A549 (cell line): ENCODE results near the gene NDUFB11. TPM values are rescaled to one million over a fixed set of nuclear protein-coding genes. Genes with fewer than 3 reads are reported as not detected.

Experiments used
- ATAC-seq, 2 experiments: fragments of 200-7000 bp in 1 of 2; fragments of >200 bp in 1 of 2; cut with Nextera tagmentation in 1 of 2; cut with Tn5 transposase in 1 of 2; 3 replicates each; pipeline versions ENCODE4 v1.8.0 to v1.9.1; 2018 to 2020; ENCODE audit warnings: mild to moderate bottlenecking in 1 of 2, moderate library complexity in 1 of 2
- CTCF ChIA-PET: fragments of 300-600 bp; sonication (Branson Sonifier 250); formaldehyde crosslinking; extraction: SDS; loops from one replicate; lab custom pipeline; 2021; ENCODE audit warnings: antibody characterized with exemption, inconsistent platforms; lab: Yijun Ruan, JAX
- POLR2A ChIA-PET: fragments of 350-600 bp; formaldehyde crosslinking; extraction: SDS; loops from one replicate; lab custom pipeline; 2021; ENCODE audit warnings: antibody characterized with exemption, inconsistent platforms; lab: Yijun Ruan, JAX
- DNase-seq, 2 experiments: peaks; one replicate each; pipeline versions ENCODE4 v3.0.0 to v3.0.0-alpha.2; 2011 to 2016; ENCODE audit warnings: low read depth in 1 of 2, low spot score in 1 of 2
- FAIRE-seq: peaks from 2 replicates; lab custom pipeline; 2011; peaks lifted over from hg19 to GRCh38; lab: Jason Lieb, UNC
- H3K27ac ChIP-seq, 2 experiments: fragments of >200 bp; sonication (Bioruptor Twin); formaldehyde crosslinking; 3 replicates each; pipeline ENCODE4 v1.5.1; 2016 to 2017
- H3K4me1 ChIP-seq: fragments of >200 bp; sonication (Bioruptor Twin); formaldehyde crosslinking; 3 replicates; pipeline ENCODE4 v1.6.1; 2016
- H3K4me2 ChIP-seq: fragments of >200 bp; sonication (Bioruptor Twin); formaldehyde crosslinking; 3 replicates; pipeline ENCODE4 v1.6.1; 2016
- H3K4me3 ChIP-seq: fragments of >200 bp; sonication (Bioruptor Twin); formaldehyde crosslinking; 3 replicates; pipeline ENCODE4 v1.5.1; 2016
- H3K9me3 ChIP-seq: fragments of >200 bp; sonication (Bioruptor Twin); formaldehyde crosslinking; 3 replicates; pipeline ENCODE4 v1.6.1; 2016
- ATOH8 ChIP-seq: fragments of 250-450 bp; sonication (Bioruptor Pico); IDR thresholded peaks from 2 replicates; pipeline ENCODE4 v1.5.0; 2020; ENCODE audit warnings: low read depth, mild to moderate bottlenecking, moderate library complexity
- CBX2 ChIP-seq: fragments of 200-600 bp; sonication (generic); IDR thresholded peaks from 2 replicates; pipeline ENCODE4 v1.6.1; 2016; ENCODE audit warnings: low read depth, mild to moderate bottlenecking, borderline replicate concordance
- CBX8 ChIP-seq: fragments of 200-600 bp; sonication (generic); IDR thresholded peaks from 2 replicates; pipeline ENCODE4 v1.6.1; 2016
- CEBPB ChIP-seq, 2 experiments: fragments of >200 bp in 1 of 2; sonication (Bioruptor Twin) in 1 of 2; formaldehyde crosslinking in 1 of 2; IDR thresholded peaks; 2 replicates each; pipeline ENCODE4 v1.6.1; 2012 to 2016
- EHMT2 ChIP-seq: fragments of 200-600 bp; sonication (generic); IDR thresholded peaks from 2 replicates; pipeline ENCODE4 v1.6.1; 2016; ENCODE audit warnings: antibody characterized with exemption, low read depth, mild to moderate bottlenecking, moderate library complexity
- ELK1 ChIP-seq: fragments of 150-350 bp; IDR thresholded peaks from 2 replicates; pipeline ENCODE4 v1.6.1; 2014; ENCODE audit warnings: low read depth, mild to moderate bottlenecking, low read length
- FOSB ChIP-seq: fragments of 250-450 bp; sonication (Bioruptor Pico); IDR thresholded peaks from 2 replicates; pipeline ENCODE4 v1.5.0; 2020; ENCODE audit warnings: mild to moderate bottlenecking, moderate library complexity
- FOSL2 ChIP-seq, 2 experiments: fragments of 450-650 bp in 1 of 2; fragments of >200 bp in 1 of 2; sonication (Bioruptor Twin) in 1 of 2; formaldehyde crosslinking; IDR thresholded peaks; 2 replicates each; pipeline versions ENCODE4 v1.5.0 to v1.6.1; 2016 to 2020; ENCODE audit warnings: mild to moderate bottlenecking in 1 of 2, moderate library complexity in 1 of 2
- FOXS1 ChIP-seq: fragments of 250-450 bp; sonication (Bioruptor Pico); IDR thresholded peaks from 2 replicates; pipeline ENCODE4 v1.5.0; 2020; ENCODE audit warnings: mild to moderate bottlenecking, moderate library complexity
- GATA3 ChIP-seq: IDR thresholded peaks from 2 replicates; pipeline ENCODE4 v1.6.1; 2012; ENCODE audit warnings: borderline replicate concordance
- HES2 ChIP-seq: fragments of >200 bp; sonication (Bioruptor Twin); formaldehyde crosslinking; IDR thresholded peaks from 2 replicates; pipeline ENCODE4 v1.6.1; 2016
- HOXA7 ChIP-seq: fragments of 250-450 bp; sonication (Bioruptor Pico); IDR thresholded peaks from 2 replicates; pipeline ENCODE4 v1.5.0; 2020; ENCODE audit warnings: mild to moderate bottlenecking, moderate library complexity
- JUNB ChIP-seq: fragments of >200 bp; sonication (Bioruptor Twin); formaldehyde crosslinking; IDR thresholded peaks from 2 replicates; pipeline ENCODE4 v1.6.1; 2016
- MAX ChIP-seq: IDR thresholded peaks from 2 replicates; pipeline ENCODE4 v1.6.1; 2012
- MYC ChIP-seq: IDR thresholded peaks from 2 replicates; pipeline ENCODE4 v1.6.1; 2012; ENCODE audit warnings: mild to moderate bottlenecking, inconsistent platforms, low read length, improper control_type of control experiment, borderline replicate concordance
- NPAS2 ChIP-seq: fragments of 250-450 bp; sonication (Bioruptor Pico); IDR thresholded peaks from 2 replicates; pipeline ENCODE4 v1.8.0; 2022; ENCODE audit warnings: mild to moderate bottlenecking, moderate library complexity, borderline replicate concordance
- NR3C1 ChIP-seq: fragments of >200 bp; sonication (Bioruptor Twin); formaldehyde crosslinking; IDR thresholded peaks from 3 replicates; pipeline ENCODE4 v1.6.1; 2017
- PHF8 ChIP-seq: fragments of 200-600 bp; sonication (generic); IDR thresholded peaks from 2 replicates; pipeline ENCODE4 v1.6.1; 2016; ENCODE audit warnings: low read depth, mild to moderate bottlenecking, antibody characterized with exemption, moderate library complexity, borderline replicate concordance
- POLR2A ChIP-seq: IDR thresholded peaks from 2 replicates; pipeline ENCODE4 v1.6.1; 2012; ENCODE audit warnings: mild to moderate bottlenecking, low read length
- POLR2AphosphoS2 ChIP-seq: conservative IDR thresholded peaks from 2 replicates; pipeline ENCODE4 v1.6.1; 2012; ENCODE audit warnings: low read length, improper control_type of control experiment, inconsistent platforms
- RAD21 ChIP-seq, 2 experiments: fragments of >200 bp in 1 of 2; sonication (Bioruptor Twin) in 1 of 2; formaldehyde crosslinking in 1 of 2; IDR thresholded peaks in 1 of 2; conservative IDR thresholded peaks in 1 of 2; 2 replicates in 1 of 2; 3 replicates in 1 of 2; pipeline ENCODE4 v1.6.1; 2012 to 2018; ENCODE audit warnings: inconsistent platforms in 1 of 2
- RFX5 ChIP-seq: fragments of 450-650 bp; IDR thresholded peaks from 2 replicates; pipeline ENCODE4 v1.7.1; 2014; ENCODE audit warnings: antibody characterized with exemption, mild to moderate bottlenecking, moderate library complexity
- SREBF2 ChIP-seq: fragments of 450-650 bp; IDR thresholded peaks from 2 replicates; pipeline ENCODE4 v1.6.1; 2014; ENCODE audit warnings: mild to moderate bottlenecking, moderate library complexity
- TFCP2L1 ChIP-seq: fragments of 250-450 bp; sonication (Bioruptor Pico); IDR thresholded peaks from 2 replicates; pipeline ENCODE4 v1.5.0; 2021; ENCODE audit warnings: mild to moderate bottlenecking
- ZFP36 ChIP-seq: fragments of 450-650 bp; IDR thresholded peaks from 2 replicates; pipeline ENCODE4 v1.6.1; 2014; ENCODE audit warnings: borderline replicate concordance; ENCODE audit not compliant: partially characterized antibody
- ZNF302 ChIP-seq: fragments of 250-450 bp; sonication (Bioruptor Pico); IDR thresholded peaks from 2 replicates; pipeline ENCODE4 v1.9.0; 2021; ENCODE audit warnings: inconsistent platforms, mild to moderate bottlenecking, moderate library complexity
- WGBS: methylation state at CpG from one replicate; pipeline ENCODE4 v1.1.6; 2017; ENCODE audit errors: missing lambda C conversion rate; 5-methylcytosine and 5-hydroxymethylcytosine counted together
- polyA plus RNA-seq, 4 experiments: library from polyadenylated mRNA; depleted of rRNA in 3 of 4; stranded (reverse); fragments of >200 nt; fragmentation: RNase III in 1 of 4; extraction: RNeasy Plus Mini Kit Qiagen cat#74134 plus additional on column Dnase treatment in 1 of 4; gene quantifications; 2 replicates in 3 of 4; 3 replicates in 1 of 4; pipeline ENCODE4 v1.2.3, GENCODE V29; 2011 to 2017
- TF ChIP-seq, protein P1 (sequence below): fragments of >200 bp; sonication (Bioruptor Twin); formaldehyde crosslinking; IDR thresholded peaks from 3 replicates; pipeline ENCODE4 v1.6.1; 2016
- TF ChIP-seq, protein P2 (sequence below): fragments of 450-650 bp; IDR thresholded peaks from 2 replicates; pipeline ENCODE4 v1.6.1; 2014; ENCODE audit warnings: antibody characterized with exemption

Gene NDUFB11
- polyA plus RNA-seq, 2 of the 4 experiments (the other 2 are of a cell fraction) = 84.5 to 147 TPM

- H3K4me2 ChIP-seq = no peak overlapping the region
- no peaks in the 10 kb centered on the region for H3K4me1 ChIP-seq
- no peak overlapping the region for H3K4me3 ChIP-seq
- FAIRE-seq (no peak), DNase-seq (no peak), ATAC-seq (no peak)
- WGBS = 92% methylated on average over 6 of the region's 6 CpGs
- no peaks in the 10 kb centered on the region for H3K9me3 ChIP-seq
- no peak overlapping the region for H3K27ac ChIP-seq
- CTCF ChIA-PET = no interaction called here
- no peak for TF ChIP-seq MAX
- no peak for TF ChIP-seq CBX2
- TF ChIP-seq FOSB (CRISPR knock-in tag) = no peak
- TF ChIP-seq NPAS2 (CRISPR knock-in tag) = no peak
- TF ChIP-seq EHMT2 = no peak
- no peak for TF ChIP-seq PHF8
- no peak for TF ChIP-seq POLR2A
- no peak for TF ChIP-seq SREBF2
- no peak for TF ChIP-seq GATA3
- no peak for TF ChIP-seq CBX8
- no peak for TF ChIP-seq CEBPB (IDR thresholded peaks at IDR 0.05)
- TF ChIP-seq HOXA7 (CRISPR knock-in tag) = no peak
- TF ChIP-seq HES2 = no peak
- no peak for TF ChIP-seq FOXS1 (CRISPR knock-in tag)
- TF ChIP-seq ZNF302 (CRISPR knock-in tag) = no peak
- TF ChIP-seq RFX5 = no peak
- TF ChIP-seq, protein P1, sequence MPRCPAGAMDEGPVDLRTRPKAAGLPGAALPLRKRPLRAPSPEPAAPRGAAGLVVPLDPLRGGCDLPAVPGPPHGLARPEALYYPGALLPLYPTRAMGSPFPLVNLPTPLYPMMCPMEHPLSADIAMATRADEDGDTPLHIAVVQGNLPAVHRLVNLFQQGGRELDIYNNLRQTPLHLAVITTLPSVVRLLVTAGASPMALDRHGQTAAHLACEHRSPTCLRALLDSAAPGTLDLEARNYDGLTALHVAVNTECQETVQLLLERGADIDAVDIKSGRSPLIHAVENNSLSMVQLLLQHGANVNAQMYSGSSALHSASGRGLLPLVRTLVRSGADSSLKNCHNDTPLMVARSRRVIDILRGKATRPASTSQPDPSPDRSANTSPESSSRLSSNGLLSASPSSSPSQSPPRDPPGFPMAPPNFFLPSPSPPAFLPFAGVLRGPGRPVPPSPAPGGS = no peak
- no peak for TF ChIP-seq NR3C1
- POLR2A ChIA-PET = no interaction called here
These were observed 24.1 kb upstream of the NDUFB11 start for GRCh38 chrX:47168495-47169073.

- H3K4me3 ChIP-seq = no peak overlapping the region
- no peak for ATAC-seq
- no peak for DNase-seq
- TF ChIP-seq FOXS1 (CRISPR knock-in tag) (no peak), JUNB (no peak)
- TF ChIP-seq, all 56 proteins: peak for 0
- ChIA-PET CTCF (interaction anchor here (0.7 kb wide), 1 partner anchor 357 kb away, joined by 3 read pairs; no protein-coding TSS in a partner anchor), POLR2A (no interaction called here)
- no peak for FAIRE-seq
- WGBS = 96% methylated on average over 5 of the region's 5 CpGs
- no peak overlapping the region for H3K27ac ChIP-seq
- no peak overlapping the region for H3K4me2 ChIP-seq
- peaks cover 8% of the 10 kb centered on the region; the same call in 1 of the 3 replicates for H3K4me1 ChIP-seq
- H3K9me3 ChIP-seq = no peaks in the 10 kb centered on the region
These were observed 21.6 kb upstream of the NDUFB11 start for GRCh38 chrX:47166126-47166525.

- FAIRE-seq (no peak), ATAC-seq (no peak), DNase-seq (no peak)
- 96% methylated on average over 3 of the region's 3 CpGs for WGBS
- Histone ChIP-seq H3K4me3 (no peak overlapping the region), H3K27ac (no peak overlapping the region), H3K4me2 (no peak overlapping the region), H3K4me1 (peaks cover 8% of the 10 kb centered on the region; the same call in 1 of the 3 replicates), H3K9me3 (no peaks in the 10 kb centered on the region)
- ChIA-PET POLR2A (no interaction called here), CTCF (no interaction called here)
- TF ChIP-seq EHMT2 (no peak), RAD21 (conservative IDR thresholded peaks at IDR 0.05 in 1 of 2, IDR thresholded peaks at IDR 0.05 in 1 of 2) (no peak), MYC (no peak), MAX (no peak), ATOH8 (CRISPR knock-in tag) (no peak), HOXA7 (CRISPR knock-in tag) (no peak), POLR2AphosphoS2 (no peak), TFCP2L1 (no peak), ZFP36 (no peak), ELK1 (no peak), FOSL2 (IDR thresholded peaks at IDR 0.05) (no peak), FOSL2 (CRISPR knock-in tag; IDR thresholded peaks at IDR 0.05) (no peak), FOXS1 (CRISPR knock-in tag) (no peak)
- TF ChIP-seq, protein P2, sequence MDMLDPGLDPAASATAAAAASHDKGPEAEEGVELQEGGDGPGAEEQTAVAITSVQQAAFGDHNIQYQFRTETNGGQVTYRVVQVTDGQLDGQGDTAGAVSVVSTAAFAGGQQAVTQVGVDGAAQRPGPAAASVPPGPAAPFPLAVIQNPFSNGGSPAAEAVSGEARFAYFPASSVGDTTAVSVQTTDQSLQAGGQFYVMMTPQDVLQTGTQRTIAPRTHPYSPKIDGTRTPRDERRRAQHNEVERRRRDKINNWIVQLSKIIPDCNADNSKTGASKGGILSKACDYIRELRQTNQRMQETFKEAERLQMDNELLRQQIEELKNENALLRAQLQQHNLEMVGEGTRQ = no peak
- TF ChIP-seq, all 56 proteins: peak for 0
These were observed 19.9 kb upstream of the NDUFB11 start for GRCh38 chrX:47164420-47164819.
